HepG2 (cell line): Measurements from ENCODE around the gene LRRC8E. TPM values are rescaled to one million over a fixed set of nuclear protein-coding genes. Genes with fewer than 3 reads are reported as not detected.

Experiments used
- ATAC-seq: fragments of 200-7000 bp; cut with Tn5 transposase; 3 replicates; pipeline ENCODE4 v1.9.1; 2020; ENCODE audit warnings: mild to moderate bottlenecking, moderate library complexity
- BruUV-seq: library from RNA; stranded (reverse); fragments of 400-500 nt; replicated peaks from 2 replicates; lab custom pipeline; 2021; lab: Mats Ljungman, UMichigan
- CTCF ChIA-PET: fragments of 300-600 bp; formaldehyde crosslinking; extraction: SDS; loops from one replicate; lab custom pipeline; 2021; ENCODE audit warnings: low total read pairs, inconsistent platforms, low intra/inter-chr PET ratio; lab: Yijun Ruan, JAX
- POLR2A ChIA-PET: fragments of 350-600 bp; sonication (Branson Sonifier 250); formaldehyde crosslinking; loops from one replicate; lab custom pipeline; 2020; ENCODE audit warnings: antibody characterized with exemption, inconsistent platforms; lab: Yijun Ruan, JAX
- DNase-seq: peaks from one replicate; pipeline ENCODE4 v3.0.0-alpha.2; 2015; ENCODE audit warnings: low spot score
- FAIRE-seq: peaks from 3 replicates; lab custom pipeline; 2011; peaks lifted over from hg19 to GRCh38; lab: Jason Lieb, UNC
- H2AFZ ChIP-seq: one replicate; pipeline ENCODE4 v1.6.1; 2011; ENCODE audit warnings: low read length, inconsistent platforms
- H3K27ac ChIP-seq: fragments of 300-600 bp; 3 replicates; pipeline ENCODE4 v1.8.0; 2011; ENCODE audit warnings: mixed run types, mild to moderate bottlenecking, mixed read lengths, low read length, inconsistent platforms; ENCODE audit not compliant: insufficient read depth; ENCODE audit errors: extremely low read length
- H3K27me3 ChIP-seq, 2 experiments: fragments of 200-600 bp in 1 of 2; 2 replicates in 1 of 2; 3 replicates in 1 of 2; pipeline versions ENCODE4 v1.6.0 to v1.8.0; 2011; ENCODE audit warnings: low read length in 2 of 2, mild to moderate bottlenecking in 2 of 2, moderate library complexity in 2 of 2, inconsistent platforms in 1 of 2; ENCODE audit not compliant: insufficient read depth in 2 of 2, control insufficient read depth in 1 of 2
- H3K36me3 ChIP-seq, 2 experiments: fragments of 200-600 bp in 1 of 2; replicated peaks in 1 of 2; 2 replicates in 1 of 2; 3 replicates in 1 of 2; pipeline versions ENCODE4 v1.5.1 to v1.8.0; 2011; ENCODE audit warnings: low read length in 2 of 2, inconsistent platforms in 1 of 2; ENCODE audit not compliant: insufficient read depth in 2 of 2, control insufficient read depth in 1 of 2
- H3K4me1 ChIP-seq: 2 replicates; pipeline ENCODE4 v1.5.1; 2012; ENCODE audit warnings: low read length, inconsistent platforms; ENCODE audit not compliant: insufficient read depth
- H3K4me2 ChIP-seq: 2 replicates; pipeline ENCODE4 v1.6.0; 2011; ENCODE audit warnings: low read depth, low read length, inconsistent platforms
- H3K4me3 ChIP-seq, 3 experiments: fragments of 200-600 bp in 1 of 3; sonication (generic), shearing (Covaris generic) in 1 of 3; replicated peaks in 1 of 3; 2 replicates each; pipeline ENCODE4 v1.5.1; 2011 to 2016; ENCODE audit warnings: low read length in 3 of 3, inconsistent platforms in 2 of 3, low read depth in 2 of 3, mild to moderate bottlenecking in 2 of 3, control low read depth in 1 of 3, mixed read lengths in 1 of 3; ENCODE audit not compliant: insufficient read depth in 1 of 3
- H3K79me2 ChIP-seq: one replicate; pipeline ENCODE4 v1.6.1; 2011; ENCODE audit warnings: low read length, inconsistent platforms; ENCODE audit not compliant: insufficient read depth
- H3K9ac ChIP-seq: 2 replicates; pipeline ENCODE4 v1.6.0; 2011; ENCODE audit warnings: mild to moderate bottlenecking, low read depth, low read length, inconsistent platforms; ENCODE audit not compliant: insufficient read depth
- H3K9me3 ChIP-seq: 2 replicates; pipeline ENCODE4 v1.5.1; 2012; ENCODE audit warnings: mild to moderate bottlenecking, low read length
- H4K20me1 ChIP-seq: 2 replicates; pipeline ENCODE4 v1.6.0; 2011; ENCODE audit warnings: inconsistent platforms, mild to moderate bottlenecking, low read length, moderate library complexity; ENCODE audit not compliant: insufficient read depth
- AHR ChIP-seq: IDR thresholded peaks from 2 replicates; pipeline ENCODE4 v1.6.1; 2018; ENCODE audit warnings: missing genetic modification reagents, missing compliant biosample characterization
- ARHGAP35 ChIP-seq: sonication (generic); formaldehyde crosslinking; IDR thresholded peaks from 2 replicates; pipeline ENCODE4 v1.9.0; 2022; ENCODE audit warnings: mild to moderate bottlenecking, inconsistent platforms, moderate library complexity, missing genetic modification reagents, borderline replicate concordance
- BORCS8-MEF2B ChIP-seq: sonication (generic); formaldehyde crosslinking; IDR thresholded peaks from 2 replicates; pipeline ENCODE4 v1.8.0; 2022; ENCODE audit warnings: mild to moderate bottlenecking, missing genetic modification reagents
- FOXA3 ChIP-seq: IDR thresholded peaks from 2 replicates; pipeline ENCODE4 v1.6.1; 2016; ENCODE audit warnings: missing genetic modification reagents, missing compliant biosample characterization
- FOXJ3 ChIP-seq: sonication (generic); formaldehyde crosslinking; IDR thresholded peaks from 2 replicates; pipeline ENCODE4 v1.4.0; 2020; ENCODE audit warnings: missing genetic modification reagents, mild to moderate bottlenecking, borderline replicate concordance
- HNRNPL ChIP-seq: fragments of 200-400 bp; formaldehyde crosslinking; IDR thresholded peaks from 2 replicates; pipeline ENCODE4 v1.6.1; 2017; ENCODE audit warnings: mild to moderate bottlenecking, low read depth, low read length
- MAX ChIP-seq: IDR thresholded peaks from 2 replicates; pipeline ENCODE4 v1.6.1; 2012; ENCODE audit warnings: inconsistent platforms
- NFATC3 ChIP-seq: sonication (generic); formaldehyde crosslinking; IDR thresholded peaks from 2 replicates; pipeline ENCODE4 v1.5.1; 2020; ENCODE audit warnings: mild to moderate bottlenecking, missing genetic modification reagents
- NFKBIZ ChIP-seq: IDR thresholded peaks from 2 replicates; pipeline ENCODE4 v1.6.1; 2018; ENCODE audit warnings: missing genetic modification reagents, missing compliant biosample characterization
- SRF ChIP-seq: IDR thresholded peaks from 2 replicates; pipeline ENCODE4 v1.6.1; 2011; ENCODE audit warnings: mild to moderate bottlenecking, low read depth, low read length, moderate library complexity
- STAT5B ChIP-seq: sonication (generic); formaldehyde crosslinking; IDR thresholded peaks from 2 replicates; pipeline ENCODE4 v1.4.0; 2020; ENCODE audit warnings: missing genetic modification reagents
- TFDP1 ChIP-seq: IDR thresholded peaks from 2 replicates; pipeline ENCODE4 v1.6.1; 2016; ENCODE audit warnings: missing compliant biosample characterization, missing genetic modification reagents, borderline replicate concordance
- ZFP90 ChIP-seq: sonication (generic); formaldehyde crosslinking; IDR thresholded peaks from 2 replicates; pipeline ENCODE4 v1.8.0; 2022; ENCODE audit warnings: missing genetic modification reagents, mild to moderate bottlenecking, inconsistent platforms, borderline replicate concordance
- ZIK1 ChIP-seq: sonication (generic); formaldehyde crosslinking; IDR thresholded peaks from 2 replicates; pipeline ENCODE4 v1.5.0; 2020; ENCODE audit warnings: mild to moderate bottlenecking, low read depth, missing genetic modification reagents, borderline replicate concordance
- ZNF468 ChIP-seq: sonication (generic); formaldehyde crosslinking; IDR thresholded peaks from 2 replicates; pipeline ENCODE4 v1.8.0; 2022; ENCODE audit warnings: mild to moderate bottlenecking, moderate library complexity, missing genetic modification reagents
- WGBS: methylation state at CpG from one replicate; pipeline ENCODE4 v1.1.6; 2017; ENCODE audit warnings: low lambda C conversion rate; 5-methylcytosine and 5-hydroxymethylcytosine counted together
- in situ Hi-C: cut with HindIII; loops from 2 replicates; pipeline ENCODE4 v1.10.0; 2017; ENCODE audit warnings: low pct_unique_long_range_greater_than_20kb; ENCODE audit not compliant: extremely low pct_ligation_motif_present
- intact Hi-C: fragments of 100-400 bp; cut with micrococcal nuclease; formaldehyde crosslinking; loops from one replicate; pipeline ENCODE4 v1.10.0; 2022; ENCODE audit not compliant: unreplicated experiment
- polyA plus RNA-seq, 8 experiments: library from polyadenylated mRNA; depleted of rRNA in 3 of 8; stranded (reverse) in 7 of 8; unstranded in 1 of 8; fragments of >200 nt; fragmentation: Illumina TruSeq in 4 of 8; extraction: Trizol in 4 of 8; gene quantifications; 2 replicates each; pipeline versions ENCODE4 v1.2.1 to v1.2.3, GENCODE V29; 2011 to 2016; ENCODE audit warnings: low read depth in 4 of 8, missing spikeins in 1 of 8, mixed read lengths in 1 of 8; ENCODE audit not compliant: insufficient read depth in 1 of 8
- total RNA-seq, 5 experiments: library from RNA; depleted of rRNA; stranded (reverse); fragments of >200 nt; fragmentation: Illumina TruSeq; extraction: Trizol; gene quantifications; 2 replicates each; pipeline ENCODE4 v1.2.3, GENCODE V29; 2016; ENCODE audit warnings: low read depth in 1 of 5
- TF ChIP-seq, protein P1 (sequence below): sonication (generic); formaldehyde crosslinking; IDR thresholded peaks from 2 replicates; pipeline ENCODE4 v1.4.0; 2020; ENCODE audit warnings: missing genetic modification reagents
- TF ChIP-seq, protein P2 (sequence below): sonication (generic); formaldehyde crosslinking; IDR thresholded peaks from 2 replicates; pipeline ENCODE4 v1.5.0; 2020; ENCODE audit warnings: mild to moderate bottlenecking, missing genetic modification reagents
- TF ChIP-seq, protein P3 (sequence below): sonication (generic); formaldehyde crosslinking; IDR thresholded peaks from 2 replicates; pipeline ENCODE4 v1.5.1; 2020; ENCODE audit warnings: missing genetic modification reagents, mild to moderate bottlenecking, borderline replicate concordance

The LRRC8E gene
- total and polyA plus RNA-seq, 2 of the 13 experiments (the other 11 are each of a cell fraction or from before 2014, with no cell fraction given): 8.0 to 10.3 TPM

GRCh38 chr19:7915250-7916102 lies 27.2 kb downstream of the LRRC8E start:
- DNase-seq: no peak
- Histone ChIP-seq H3K27ac (no peak overlapping the region), H3K9ac (peak overlapping the region; percentile 52), H3K4me2 (peak overlapping the region; percentile 89), H3K27me3 (no peaks in the 10 kb centered on the region; a peak in 1 of 5 replicates), H4K20me1 (no peaks in the 10 kb centered on the region), H3K36me3 (peaks cover 4 to 13% of the 10 kb centered on the region in 2 experiments; a peak in 3 of 5 replicates), H2AFZ (no peak overlapping the region), H3K79me2 (no peaks in the 10 kb centered on the region), H3K9me3 (no peaks in the 10 kb centered on the region), H3K4me3 (peak overlapping the region; percentile 40 to 70 (median 57); a peak in 4 of 6 replicates), H3K4me1 (peaks cover 33% of the 10 kb centered on the region)
- no TSS peak for BruUV-seq
- intact Hi-C loops: no loop called here
- ATAC-seq: no peak
- no peak for FAIRE-seq
- 68% methylated on average over 17 of the region's 24 CpGs for WGBS
- ChIA-PET POLR2A (interaction anchor here (1.1 to 6.4 kb wide), 3 partner anchors 9 to 28 kb away, joined by 3 to 83 read pairs (median 4); partner anchors contain the start of gene MAP2K7), CTCF (no interaction called here)
- in situ Hi-C loops: no loop called here
- no peak for TF ChIP-seq ZFP90 (CRISPR knock-in tag)
- TF ChIP-seq, protein P1, sequence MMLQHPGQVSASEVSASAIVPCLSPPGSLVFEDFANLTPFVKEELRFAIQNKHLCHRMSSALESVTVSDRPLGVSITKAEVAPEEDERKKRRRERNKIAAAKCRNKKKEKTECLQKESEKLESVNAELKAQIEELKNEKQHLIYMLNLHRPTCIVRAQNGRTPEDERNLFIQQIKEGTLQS: no peak
- no peak for TF ChIP-seq SRF
- TF ChIP-seq, protein P2, sequence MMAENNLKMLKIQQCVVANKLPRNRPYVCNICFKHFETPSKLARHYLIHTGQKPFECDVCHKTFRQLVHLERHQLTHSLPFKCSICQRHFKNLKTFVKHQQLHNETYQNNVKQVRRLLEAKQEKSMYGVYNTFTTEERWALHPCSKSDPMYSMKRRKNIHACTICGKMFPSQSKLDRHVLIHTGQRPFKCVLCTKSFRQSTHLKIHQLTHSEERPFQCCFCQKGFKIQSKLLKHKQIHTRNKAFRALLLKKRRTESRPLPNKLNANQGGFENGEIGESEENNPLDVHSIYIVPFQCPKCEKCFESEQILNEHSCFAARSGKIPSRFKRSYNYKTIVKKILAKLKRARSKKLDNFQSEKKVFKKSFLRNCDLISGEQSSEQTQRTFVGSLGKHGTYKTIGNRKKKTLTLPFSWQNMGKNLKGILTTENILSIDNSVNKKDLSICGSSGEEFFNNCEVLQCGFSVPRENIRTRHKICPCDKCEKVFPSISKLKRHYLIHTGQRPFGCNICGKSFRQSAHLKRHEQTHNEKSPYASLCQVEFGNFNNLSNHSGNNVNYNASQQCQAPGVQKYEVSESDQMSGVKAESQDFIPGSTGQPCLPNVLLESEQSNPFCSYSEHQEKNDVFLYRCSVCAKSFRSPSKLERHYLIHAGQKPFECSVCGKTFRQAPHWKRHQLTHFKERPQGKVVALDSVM (CRISPR knock-in tag): peak; percentile 91
- no peak for TF ChIP-seq MAX
- TF ChIP-seq ZNF468: no peak
- no peak for TF ChIP-seq TFDP1 (CRISPR knock-in tag)
- TF ChIP-seq FOXJ3 (CRISPR knock-in tag): no peak
- TF ChIP-seq ZIK1 (CRISPR knock-in tag): 0 out of 2 replicates have a peak, but pooled peaks have one; percentile 9
- TF ChIP-seq, protein P3, sequence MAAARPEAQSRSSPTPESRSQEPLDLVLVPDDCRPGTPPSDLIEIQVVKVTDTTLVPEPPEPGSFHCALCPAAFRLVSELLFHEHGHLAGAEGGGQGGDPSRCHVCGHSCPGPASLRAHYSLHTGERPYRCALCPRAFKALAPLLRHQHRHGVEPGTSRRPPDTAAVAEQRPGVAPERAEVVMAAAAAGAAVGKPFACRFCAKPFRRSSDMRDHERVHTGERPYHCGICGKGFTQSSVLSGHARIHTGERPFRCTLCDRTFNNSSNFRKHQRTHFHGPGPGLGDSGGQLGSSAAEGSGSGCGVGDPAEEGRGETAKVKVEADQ (CRISPR knock-in tag): no peak
- TF ChIP-seq NFKBIZ: no peak
- no peak for TF ChIP-seq AHR
- no peak for TF ChIP-seq HNRNPL
- TF ChIP-seq ARHGAP35 (CRISPR knock-in tag): no peak
- no peak for TF ChIP-seq NFATC3
- TF ChIP-seq FOXA3 (CRISPR knock-in tag): no peak
- no peak for TF ChIP-seq STAT5B (CRISPR knock-in tag)
- TF ChIP-seq BORCS8-MEF2B (CRISPR knock-in tag): no peak
